ENCODE measurements around the gene PKIB.

- no peak for TF ChIP-seq CTCF (IDR thresholded peaks at IDR 0.05)
- TF ChIP-seq EP300 (IDR thresholded peaks at IDR 0.05), result no peak
Observed at GRCh38 chr6:122702841-122703240, 92.6 kb downstream of the PKIB start.

All from ovary (tissue), 3 donors.